Measurements from ENCODE around the gene KCNK3.
"Not testable (repeated sequence)": the region's sequence is repeated elsewhere in the genome, so short reads cannot be mapped to it uniquely, and the experiment has no call there.

KCNK3 gene

DNA sequence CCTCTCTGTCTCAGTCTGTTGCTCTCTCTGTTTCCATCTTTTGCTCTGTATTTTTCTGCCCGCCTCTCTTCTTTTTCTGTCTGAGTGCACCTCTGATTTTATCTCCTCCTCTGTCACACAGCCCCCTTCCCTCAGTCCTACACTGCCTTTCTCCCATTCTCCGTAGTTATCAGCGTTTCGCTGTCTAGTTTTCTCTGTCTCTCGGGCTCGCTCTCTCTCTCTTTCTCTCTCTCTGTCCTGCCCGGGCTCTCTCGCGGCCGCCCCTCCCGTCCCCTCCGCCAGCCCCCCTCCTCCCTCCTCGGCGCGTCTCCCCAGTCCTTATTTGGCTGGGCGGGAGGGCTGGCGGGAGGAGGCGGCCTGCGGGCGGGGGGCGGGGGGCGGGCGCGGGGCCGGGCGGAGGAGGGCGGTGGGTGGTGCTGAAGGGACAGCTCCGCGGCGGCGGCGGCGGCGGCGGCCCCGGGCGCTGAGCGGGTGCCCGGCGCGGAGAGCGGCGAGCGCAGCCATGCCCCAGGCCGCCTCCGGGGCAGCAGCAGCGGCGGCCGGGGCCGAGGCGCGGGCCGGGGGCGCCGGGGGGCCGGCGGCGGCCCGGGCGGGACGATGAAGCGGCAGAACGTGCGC is at the start of gene KCNK3:
Gene KCNK3, plus strand, starts transcription at position 444 of the 618 bp plus-strand sequence. Its CDS starts 154 bp downstream, at position 598.
- peak; percentile 38 to 45 for DNase-seq

DNA sequence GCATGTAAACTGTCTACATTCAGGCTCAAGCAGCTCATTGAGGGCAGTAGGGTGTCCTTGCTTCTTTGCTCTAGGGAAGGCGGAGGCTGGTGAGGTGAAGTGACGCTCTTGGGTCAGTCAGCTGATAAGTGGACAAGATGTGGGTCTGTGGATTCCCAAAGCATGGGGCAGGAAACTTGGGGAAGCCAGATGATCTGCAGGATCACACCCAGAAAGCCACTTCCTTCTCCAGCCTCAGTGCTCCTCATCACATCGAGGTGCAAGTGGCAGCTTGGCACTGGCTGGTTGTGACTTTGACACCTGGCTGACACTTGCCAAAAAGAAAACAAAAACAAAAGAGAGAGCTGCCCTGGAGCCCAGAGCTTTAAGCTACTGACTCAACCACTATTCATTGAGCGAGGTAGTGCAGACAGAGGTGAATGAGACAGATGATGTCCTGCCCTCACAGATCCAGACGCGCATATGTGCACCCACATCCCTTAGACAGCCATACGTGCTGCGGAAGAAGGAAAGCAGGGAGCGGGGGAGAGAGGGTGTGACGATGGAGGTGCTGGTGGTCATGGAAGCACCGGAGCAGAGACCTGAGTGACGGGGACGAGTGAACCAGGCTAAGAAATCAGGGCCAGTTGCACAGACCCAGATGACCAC is 48.2 kb upstream of the KCNK3 start:
- no peak for DNase-seq

DNA sequence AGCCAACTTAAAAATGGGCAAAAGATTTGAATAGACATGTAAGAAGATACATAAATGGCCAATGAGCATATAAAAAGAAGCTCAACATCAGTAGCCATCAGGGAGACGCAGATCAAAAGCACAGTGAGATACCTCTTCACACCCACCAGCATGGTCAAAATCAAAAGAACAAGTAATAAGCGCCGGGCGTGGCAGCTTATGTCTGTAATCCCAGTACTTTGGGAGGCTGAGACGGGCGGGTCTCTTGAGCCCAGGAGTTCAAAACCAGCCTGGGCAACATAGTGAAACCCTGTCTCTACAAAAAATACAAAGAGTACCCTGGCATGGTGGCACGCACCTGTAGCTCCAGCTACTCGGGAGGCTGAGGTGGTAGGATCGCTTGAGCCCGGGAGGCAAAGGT is 46.8 kb upstream of the KCNK3 start:
- DNase-seq = no peak

GRCh38 chr2:26646986-26647672 is 45.4 kb upstream of the KCNK3 start:
- DNase-seq = no peak

DNA sequence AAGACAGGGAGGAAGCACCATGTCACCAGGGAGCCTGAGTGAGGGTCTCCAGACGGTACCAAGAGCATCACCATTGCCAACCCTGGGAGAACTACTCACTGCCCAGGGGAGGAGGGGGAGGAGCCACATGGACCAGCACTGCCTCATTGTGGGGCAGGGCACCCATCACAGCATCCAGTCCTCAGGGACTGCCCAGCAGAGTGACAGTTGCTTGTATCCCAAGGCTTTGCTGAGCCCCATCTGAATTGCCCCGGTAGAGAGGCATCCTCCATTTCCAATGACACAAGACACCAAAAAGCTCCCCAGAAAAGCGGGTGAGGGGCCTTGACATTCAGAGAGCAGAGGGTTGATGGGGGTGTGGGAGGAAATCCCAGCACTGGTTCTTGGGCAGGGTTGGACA is 44.5 kb upstream of the KCNK3 start:
- no peak for DNase-seq

DNA sequence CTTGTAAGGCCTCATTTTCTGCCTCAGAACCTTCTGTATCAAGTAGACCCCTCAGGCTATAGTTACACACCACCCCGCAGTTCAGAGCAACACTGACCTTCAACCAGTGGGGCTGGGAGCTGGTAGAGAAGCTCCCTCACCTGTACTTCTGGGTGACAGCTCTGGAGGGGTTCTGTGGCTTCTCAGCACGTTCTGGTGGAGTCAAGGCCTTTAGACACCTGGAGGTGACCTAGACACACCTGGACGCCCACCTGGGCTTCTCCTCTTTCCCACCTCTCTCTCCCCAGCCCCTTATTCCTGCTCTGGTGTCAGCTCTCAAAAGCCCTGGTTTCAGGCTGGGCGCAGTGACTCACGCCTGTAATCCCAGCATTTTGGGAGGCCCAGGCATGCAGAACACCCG is 44.0 kb upstream of the KCNK3 start:
- DNase-seq = no peak

DNA sequence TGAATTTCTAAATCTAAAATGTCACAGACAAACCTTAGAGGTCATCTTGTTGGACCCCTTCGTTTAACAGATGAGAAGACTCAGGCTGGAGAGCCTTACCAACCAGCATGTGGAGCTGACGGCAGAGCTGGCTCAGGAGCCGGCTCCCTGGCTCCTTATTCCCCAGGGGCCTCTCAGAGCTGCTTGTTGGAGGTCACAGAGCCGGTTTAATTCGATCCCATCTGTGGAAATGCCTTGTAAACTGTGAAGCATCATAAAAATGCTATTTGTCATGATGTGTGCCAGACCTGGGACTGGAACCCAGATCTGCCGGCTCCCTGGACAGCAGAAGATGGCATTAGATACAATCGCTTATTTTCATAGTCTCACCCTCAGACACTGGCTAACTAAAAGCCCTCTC is 43.2 kb upstream of the KCNK3 start:
- no peak for DNase-seq

DNA sequence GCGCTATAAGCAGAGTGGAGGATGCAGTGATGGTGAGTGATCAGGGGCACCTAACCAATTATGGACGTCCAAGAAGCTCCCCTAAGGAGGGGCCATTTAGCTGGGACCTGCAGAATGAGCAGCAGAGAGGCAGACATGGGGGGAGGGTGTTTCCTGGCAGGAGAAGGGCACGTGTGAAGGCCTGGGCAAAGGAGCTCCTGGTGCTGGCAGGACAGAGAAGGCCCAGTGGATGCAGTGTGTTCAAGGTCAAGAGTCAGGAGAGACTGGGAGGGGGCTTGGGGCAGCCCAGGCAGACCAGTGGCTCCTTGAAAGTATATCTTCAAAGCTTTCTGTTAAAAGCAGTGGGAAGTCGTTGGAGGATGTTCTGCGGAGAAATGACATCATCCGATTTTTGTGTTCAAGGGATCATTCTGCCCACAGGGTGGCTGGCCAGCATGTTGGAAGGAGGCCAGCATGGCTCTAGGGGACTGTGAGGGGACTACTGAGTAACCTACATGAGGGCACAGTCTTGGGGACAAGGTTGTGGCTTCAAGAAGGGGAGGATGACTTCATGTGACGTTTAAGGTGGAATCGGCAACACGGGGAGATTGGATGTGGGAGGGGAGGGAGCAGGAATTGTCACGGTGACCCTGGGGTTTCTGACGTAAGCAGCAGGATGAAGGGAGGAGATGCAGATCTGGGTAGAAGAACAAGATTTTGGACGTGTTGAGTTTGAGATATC is 42.4 kb upstream of the KCNK3 start:
- DNase-seq = no peak

DNA sequence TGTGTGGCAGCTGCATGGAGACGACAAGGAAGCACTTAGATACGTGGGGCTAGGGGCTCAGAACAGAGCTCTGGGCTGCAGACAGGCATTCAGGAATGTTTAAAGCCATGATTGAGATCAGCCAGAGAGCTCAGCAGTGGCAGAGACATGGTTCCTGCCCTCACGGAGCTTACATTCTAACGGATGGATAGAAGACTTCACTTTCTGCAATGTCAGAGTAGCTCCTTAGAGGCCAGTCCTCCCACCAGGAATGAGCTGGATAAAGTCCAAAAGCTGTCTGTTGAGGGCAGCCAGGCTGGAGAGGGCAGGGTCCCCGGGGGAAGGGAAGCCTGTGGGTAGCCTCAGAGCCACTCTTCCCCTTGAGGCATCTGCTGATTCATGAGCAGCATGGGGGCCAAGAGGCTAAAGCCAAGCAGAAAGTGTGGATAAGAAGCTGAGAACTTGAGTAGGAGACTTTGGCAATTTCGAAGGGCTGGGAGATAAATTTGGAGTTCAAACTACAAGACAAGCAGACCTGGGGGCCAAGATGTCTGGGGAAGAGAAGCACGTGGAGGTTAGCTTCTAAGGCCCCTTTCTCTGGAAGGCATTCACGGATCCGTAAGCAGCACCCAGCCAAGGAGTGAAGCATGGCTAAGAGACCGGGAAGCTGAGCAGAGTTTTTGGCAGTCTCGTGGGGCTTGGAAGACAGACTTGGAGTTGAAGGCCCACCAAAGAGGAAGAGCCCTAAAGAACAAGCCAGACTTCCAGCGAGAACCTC is 41.6 kb upstream of the KCNK3 start:
- no peak for DNase-seq

DNA sequence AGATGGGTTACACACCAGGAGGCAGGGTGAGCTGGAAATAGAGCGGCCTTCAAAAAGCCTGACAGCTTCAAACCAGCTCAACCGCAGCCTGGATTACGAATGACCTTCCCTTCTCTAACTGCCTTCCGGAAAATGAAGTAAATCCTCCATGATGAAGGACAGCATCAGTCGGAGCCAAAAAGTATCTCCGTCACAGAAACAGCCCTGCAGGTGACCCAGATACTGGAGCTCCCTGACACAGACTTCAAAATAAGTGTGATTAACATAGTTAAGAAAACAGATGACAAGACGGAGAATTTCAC is 41.1 kb upstream of the KCNK3 start:
- no peak for DNase-seq

GRCh38 chr2:26651799-26652198 is 40.7 kb upstream of the KCNK3 start:
- DNase-seq = no peak

DNA sequence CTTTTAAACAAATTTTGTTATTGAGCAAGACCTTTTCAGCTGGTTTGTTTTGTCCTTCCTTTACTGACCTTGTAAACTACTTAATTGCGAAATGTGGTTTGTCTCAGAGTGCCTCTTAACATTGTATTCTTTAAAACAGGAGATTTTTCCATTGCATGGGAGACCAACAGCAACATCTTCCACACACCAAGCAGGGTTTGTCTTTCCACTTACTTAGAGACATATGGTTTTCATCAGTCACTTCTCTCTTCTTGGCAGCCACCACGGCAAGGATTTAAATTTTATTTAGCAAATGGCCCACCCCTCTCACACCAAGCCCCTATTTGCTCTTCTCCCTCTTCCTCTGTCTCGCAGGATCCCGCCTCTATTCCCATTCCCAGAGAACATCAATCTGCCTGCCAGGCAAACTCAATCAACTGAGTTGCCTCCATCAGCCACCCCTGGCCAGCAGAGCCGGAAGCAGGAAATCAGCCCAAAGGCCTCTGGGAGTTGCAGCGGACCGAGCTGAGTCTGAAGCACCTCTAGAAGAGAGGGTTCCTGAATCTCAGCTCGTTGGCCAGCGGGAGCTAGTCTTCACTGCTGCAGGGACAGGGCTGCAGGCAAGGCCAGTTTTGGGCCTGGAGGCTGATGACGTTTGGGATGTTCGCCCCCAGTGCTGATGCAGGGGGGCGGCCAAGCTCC is 40.0 kb upstream of the KCNK3 start:
- DNase-seq = no peak

DNA sequence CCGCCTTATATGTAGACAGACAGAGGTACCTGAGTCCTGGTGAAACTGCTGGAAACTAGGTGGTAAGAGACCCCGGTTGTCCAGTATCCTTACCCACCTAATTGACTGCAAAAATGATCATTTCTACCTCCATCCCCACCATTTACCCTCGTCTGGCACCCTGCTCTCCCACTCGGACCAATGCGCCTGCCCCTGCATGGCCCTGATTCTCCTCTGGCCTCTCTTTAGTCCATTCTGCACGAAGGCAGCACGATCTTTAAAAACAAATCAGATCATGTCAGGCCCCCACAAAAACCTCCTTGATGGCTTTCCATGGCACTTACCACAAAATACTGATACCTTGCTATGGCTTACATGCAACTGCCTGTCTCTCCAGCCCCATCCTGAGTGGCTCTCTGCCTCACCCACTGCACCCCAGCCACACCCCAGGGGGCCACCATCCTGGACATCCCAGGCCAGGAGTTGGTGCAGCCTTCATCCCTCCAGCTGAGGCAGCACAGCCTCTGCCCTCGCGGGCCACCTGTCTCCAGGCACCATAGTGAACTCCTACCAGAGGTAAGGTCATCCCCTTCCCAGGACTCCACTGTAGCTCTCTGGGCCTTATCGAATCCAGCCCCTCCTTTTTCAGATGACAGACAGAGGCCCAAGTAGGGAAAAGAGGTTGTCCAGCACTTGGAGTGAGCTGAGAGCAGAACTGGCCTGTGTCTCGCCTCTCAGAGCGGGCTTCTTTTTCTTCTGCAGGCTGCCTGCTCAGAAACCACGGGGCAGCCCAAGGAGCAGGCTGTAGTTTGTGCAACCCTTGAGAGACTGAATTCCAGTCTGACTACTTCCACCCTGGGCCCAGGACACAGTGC is 39.1 kb upstream of the KCNK3 start:
- no peak for DNase-seq

GRCh38 chr2:26654061-26654340 is 38.5 kb upstream of the KCNK3 start:
- DNase-seq = no peak

GRCh38 chr2:26655120-26655519 is 37.4 kb upstream of the KCNK3 start:
- DNase-seq = not testable (repeated sequence)

DNA sequence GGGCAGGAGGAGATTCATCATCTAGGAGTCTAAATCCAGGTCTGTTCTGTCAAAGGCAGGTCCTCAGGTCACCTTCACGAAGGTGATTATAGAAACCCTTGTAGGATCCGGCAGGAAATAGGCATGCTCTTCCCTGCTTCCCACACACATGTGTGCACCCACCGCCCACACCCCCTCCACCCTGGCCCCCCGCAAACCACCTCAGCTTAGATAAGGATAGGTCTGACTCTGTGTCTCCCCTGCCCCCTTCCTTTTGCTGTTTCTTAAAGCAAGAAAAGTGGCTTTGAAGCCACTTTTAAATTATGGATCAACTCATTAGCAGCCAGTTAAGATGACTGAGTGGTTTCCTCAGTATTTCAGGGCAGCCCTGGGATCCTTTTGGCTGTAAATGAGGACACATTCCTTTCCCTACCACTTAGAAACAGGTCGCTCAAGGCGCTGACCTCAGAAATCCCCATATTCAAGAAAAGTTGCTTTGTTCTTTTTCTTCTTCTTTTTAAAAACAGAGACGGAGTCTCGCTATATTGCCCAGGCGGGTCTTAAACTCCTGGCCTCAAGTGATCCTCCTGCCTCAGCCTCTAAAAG is 36.8 kb upstream of the KCNK3 start:
- DNase-seq = no peak

- DNase-seq = no peak
These were observed 35.3 kb upstream of the KCNK3 start for GRCh38 chr2:26657265-26657664.

DNA sequence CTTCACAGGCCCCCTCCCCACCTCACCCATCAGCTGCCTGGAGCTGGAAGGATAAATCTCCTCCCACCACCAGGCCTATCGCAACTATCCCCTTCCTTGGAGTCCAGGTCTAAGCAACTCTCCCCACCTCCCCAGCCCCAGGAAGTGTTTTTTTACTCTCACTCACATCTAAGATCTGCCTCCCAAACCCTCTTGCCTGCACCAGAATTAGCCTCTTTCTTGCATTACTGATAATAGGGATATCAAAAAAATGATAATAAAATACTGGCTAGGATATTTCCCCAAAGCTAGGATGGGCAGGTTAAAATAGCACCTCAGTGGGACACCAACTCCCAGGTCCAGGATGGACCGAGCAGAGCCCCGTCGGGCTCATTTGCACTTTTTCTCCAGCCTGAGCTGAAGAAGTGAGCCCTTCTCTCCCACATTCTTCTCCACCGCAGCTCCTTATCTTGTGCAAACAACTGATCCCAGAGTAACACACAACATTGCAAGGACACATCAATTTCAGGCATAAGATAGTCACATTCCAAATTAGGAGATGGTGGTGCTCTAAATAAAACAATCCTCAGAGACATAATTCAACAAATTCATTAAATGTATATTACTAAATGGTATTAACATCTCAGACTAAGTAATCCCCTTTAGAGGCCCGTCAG is 33.7 kb upstream of the KCNK3 start:
- DNase-seq = no peak

GRCh38 chr2:26660363-26660962 is 32.1 kb upstream of the KCNK3 start:
- DNase-seq = no peak

DNA sequence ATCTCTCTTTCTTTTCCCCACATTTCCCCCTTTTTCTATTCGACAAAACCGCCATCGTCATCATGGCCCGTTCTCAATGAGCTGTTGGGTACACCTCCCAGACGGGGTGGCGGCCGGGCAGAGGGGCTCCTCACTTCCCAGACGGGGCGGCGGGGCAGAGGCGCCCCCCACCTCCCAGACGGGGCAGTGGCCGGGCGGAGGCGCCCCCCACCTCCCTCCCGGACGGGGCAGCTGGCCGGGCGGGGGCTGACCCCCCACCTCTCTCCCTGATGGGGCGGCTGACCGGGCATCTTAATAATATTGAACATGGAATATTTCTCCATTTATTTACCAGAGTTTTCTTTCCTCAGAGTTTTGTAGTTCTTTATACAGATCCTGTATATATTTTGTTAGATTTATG is 27.2 kb upstream of the KCNK3 start:
- not testable (repeated sequence) for DNase-seq
